DMS114 treated with DMSO at 0.1 percent for 48 hours (cell line): Measurements from ENCODE around the gene ALDH3A2.

Source experiments
- DNase-seq: peaks from one replicate; lab custom pipeline; 2025; ENCODE audit not compliant: unreplicated experiment; lab: John Stamatoyannopoulos, UW

ALDH3A2 gene

GRCh38 chr17:19648475-19649273, at the start of gene ALDH3A2:
TSS of gene ALDH3A2 (plus strand) at chr17:19648751. CDS start at chr17:19648972, 221 bp downstream.
- DNase-seq, result peak; percentile 54

- no peak for DNase-seq
Measured at GRCh38 chr17:19610311-19610710, 38.2 kb upstream of the ALDH3A2 start.

- no peak for DNase-seq
Measured at GRCh38 chr17:19610879-19611278, 37.7 kb upstream of the ALDH3A2 start.

- DNase-seq, result no peak
Measured at GRCh38 chr17:19613979-19614378, 34.6 kb upstream of the ALDH3A2 start.

GRCh38 chr17:19614900-19615299, 33.7 kb upstream of the ALDH3A2 start:
- no peak for DNase-seq

GRCh38 chr17:19618015-19618414, 30.5 kb upstream of the ALDH3A2 start:
- DNase-seq, result no peak

GRCh38 chr17:19619705-19620325, 28.7 kb upstream of the ALDH3A2 start:
- no peak for DNase-seq

GRCh38 chr17:19621697-19622096, 26.9 kb upstream of the ALDH3A2 start:
- no peak for DNase-seq

- no peak for DNase-seq
Measured at GRCh38 chr17:19626079-19626478, 22.5 kb upstream of the ALDH3A2 start.

- DNase-seq, result no peak
Measured at GRCh38 chr17:19629449-19629848, 19.1 kb upstream of the ALDH3A2 start.

- no peak for DNase-seq
Measured at GRCh38 chr17:19630035-19630434, 18.5 kb upstream of the ALDH3A2 start.

GRCh38 chr17:19630661-19631060, 17.9 kb upstream of the ALDH3A2 start:
- DNase-seq, result no peak

- DNase-seq, result no peak
Measured at GRCh38 chr17:19631905-19632304, 16.6 kb upstream of the ALDH3A2 start.

- no peak for DNase-seq
Measured at GRCh38 chr17:19641687-19642372, 6.7 kb upstream of the ALDH3A2 start.

GRCh38 chr17:19642373-19642893, 6.1 kb upstream of the ALDH3A2 start:
- DNase-seq, result no peak

GRCh38 chr17:19644493-19645210, 3.9 kb upstream of the ALDH3A2 start:
- no peak for DNase-seq

- DNase-seq, result no peak
Measured at GRCh38 chr17:19645734-19646201, 2.8 kb upstream of the ALDH3A2 start.

GRCh38 chr17:19646788-19647696, 1.5 kb upstream of the ALDH3A2 start:
- no peak for DNase-seq

- peak; percentile 10 for DNase-seq
Measured at GRCh38 chr17:19647697-19648474, 665 bp upstream of the ALDH3A2 start.
